A549 treated with GW870086 at 1 μM for 4 hours (cell line): Measurements from ENCODE around the gene NPIPB2. TPM values are rescaled to one million over a fixed set of nuclear protein-coding genes. Genes with fewer than 3 reads are reported as not detected.

ENCODE experiments used
- total RNA-seq: library from RNA; stranded (reverse); fragments of 200-300 nt; extraction: Qiagen RNA extraction; gene quantifications from 5 replicates; pipeline ENCODE4 v1.2.3, GENCODE V29; 2022; ENCODE audit warnings: low read depth

NPIPB2 gene
- 2.5 to 4.1 TPM (median 3.5 TPM) in 5 replicates for total RNA-seq

GRCh38 chr16:11941945-11942344 lies at the start of gene NPIPB2:
TSS of gene NPIPB2 (minus strand) at chr16:11942045. CDS start at chr16:11942045, 0 bp downstream.

GRCh38 chr16:11964761-11965551 lies 23.1 kb upstream of the NPIPB2 start, which contains the start of gene TNFRSF17:
TSS of gene TNFRSF17 (plus strand) at chr16:11965210. CDS start at chr16:11965325, 115 bp downstream.

GRCh38 chr16:11915644-11916523 lies 26.0 kb downstream of the NPIPB2 start, which contains the start of gene GSPT1:
TSS of gene GSPT1 (minus strand) at chr16:11915956. CDS start at chr16:11915720, 236 bp downstream.

Other genes starting within 250 kb of the NPIPB2 start
- gene TXNDC11, start 199.2 kb downstream of the NPIPB2 start, total RNA-seq = 33.9 to 41.5 TPM (median 40.8 TPM) in 5 replicates
- 24.2 to 32.2 TPM (median 28.0 TPM) in 5 replicates for gene ZC3H7A, start 144.8 kb downstream of the NPIPB2 start, total RNA-seq
- 228 to 259 TPM (median 235 TPM) in 5 replicates for gene RSL1D1, start 90.5 kb downstream of the NPIPB2 start, total RNA-seq
- 175 to 208 TPM (median 185 TPM) in 5 replicates for gene GSPT1, start 26.1 kb downstream of the NPIPB2 start, total RNA-seq
- not detected in 5 replicates for gene TNFRSF17, start 23.2 kb upstream of the NPIPB2 start, total RNA-seq
- 2.2 to 3.0 TPM (median 2.5 TPM) in 5 replicates for gene SNX29, start 34.7 kb upstream of the NPIPB2 start, total RNA-seq